ENCODE data around the gene NAV2.

GRCh38 chr11:19935507-19935906 lies 222.9 kb downstream of the NAV2 start:
- TF ChIP-seq EZH2 (IDR thresholded peaks at IDR 0.05; ENCODE audit: low read length) (no peak), CTCF (optimal IDR thresholded peaks at IDR 0.05 in 1 of 3, IDR thresholded peaks at IDR 0.05 in 1 of 3, conservative IDR thresholded peaks at IDR 0.05 in 1 of 3; ENCODE audit: extremely low read depth in 1 of 3, insufficient read depth in 2 of 3, low read length in 3 of 3) (no peak)
